Omental fat pad (tissue), 4 donors: ENCODE data around the gene PHKA2. TPM values are rescaled to one million over a fixed set of nuclear protein-coding genes. Genes with fewer than 3 reads are reported as not detected.
"Not testable (repeated sequence)": the region's sequence is repeated elsewhere in the genome, so short reads cannot be mapped to it uniquely, and the experiment has no call there.

Experiments used
- ATAC-seq: fragments of 150-250 bp; one replicate; pipeline ENCODE4 v1.9.1; 2016; ENCODE audit warnings: mild to moderate bottlenecking, moderate library complexity; ENCODE audit not compliant: low FRiP score
- DNase-seq: peaks from one replicate; pipeline ENCODE4 v3.0.0-alpha.2; 2019; ENCODE audit warnings: low spot score
- small RNA-seq: library from RNA; depleted of rRNA; stranded (forward); fragments of <200 nt; gene quantifications from one replicate; pipeline ENCODE3, GENCODE V24; 2016
- total RNA-seq, 4 donors: library from RNA; depleted of rRNA; stranded (reverse); fragments of >200 nt; gene quantifications; one replicate each; pipeline ENCODE4 v1.1.0, GENCODE V29; 2016
- TF ChIP-seq, protein P1 (sequence below), 3 donors: fragments of 450-650 bp; IDR thresholded peaks; one replicate each; pipeline ENCODE4 v1.5.1; 2016 to 2017; ENCODE audit warnings: antibody characterized with exemption in 3 of 3, mild to moderate bottlenecking in 3 of 3, moderate library complexity in 2 of 3

The PHKA2 gene
- total RNA-seq, 4 donors from 2014 or later: 18.4 to 30.6 (median 19.9) TPM

GRCh38 chrX:18856645-18856997 lies 127.3 kb downstream of the PHKA2 start:
- ATAC-seq (no peak), DNase-seq (no peak)
- TF ChIP-seq, protein P1, sequence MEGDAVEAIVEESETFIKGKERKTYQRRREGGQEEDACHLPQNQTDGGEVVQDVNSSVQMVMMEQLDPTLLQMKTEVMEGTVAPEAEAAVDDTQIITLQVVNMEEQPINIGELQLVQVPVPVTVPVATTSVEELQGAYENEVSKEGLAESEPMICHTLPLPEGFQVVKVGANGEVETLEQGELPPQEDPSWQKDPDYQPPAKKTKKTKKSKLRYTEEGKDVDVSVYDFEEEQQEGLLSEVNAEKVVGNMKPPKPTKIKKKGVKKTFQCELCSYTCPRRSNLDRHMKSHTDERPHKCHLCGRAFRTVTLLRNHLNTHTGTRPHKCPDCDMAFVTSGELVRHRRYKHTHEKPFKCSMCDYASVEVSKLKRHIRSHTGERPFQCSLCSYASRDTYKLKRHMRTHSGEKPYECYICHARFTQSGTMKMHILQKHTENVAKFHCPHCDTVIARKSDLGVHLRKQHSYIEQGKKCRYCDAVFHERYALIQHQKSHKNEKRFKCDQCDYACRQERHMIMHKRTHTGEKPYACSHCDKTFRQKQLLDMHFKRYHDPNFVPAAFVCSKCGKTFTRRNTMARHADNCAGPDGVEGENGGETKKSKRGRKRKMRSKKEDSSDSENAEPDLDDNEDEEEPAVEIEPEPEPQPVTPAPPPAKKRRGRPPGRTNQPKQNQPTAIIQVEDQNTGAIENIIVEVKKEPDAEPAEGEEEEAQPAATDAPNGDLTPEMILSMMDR (IDR thresholded peaks at IDR 0.05): no peak

DNA sequence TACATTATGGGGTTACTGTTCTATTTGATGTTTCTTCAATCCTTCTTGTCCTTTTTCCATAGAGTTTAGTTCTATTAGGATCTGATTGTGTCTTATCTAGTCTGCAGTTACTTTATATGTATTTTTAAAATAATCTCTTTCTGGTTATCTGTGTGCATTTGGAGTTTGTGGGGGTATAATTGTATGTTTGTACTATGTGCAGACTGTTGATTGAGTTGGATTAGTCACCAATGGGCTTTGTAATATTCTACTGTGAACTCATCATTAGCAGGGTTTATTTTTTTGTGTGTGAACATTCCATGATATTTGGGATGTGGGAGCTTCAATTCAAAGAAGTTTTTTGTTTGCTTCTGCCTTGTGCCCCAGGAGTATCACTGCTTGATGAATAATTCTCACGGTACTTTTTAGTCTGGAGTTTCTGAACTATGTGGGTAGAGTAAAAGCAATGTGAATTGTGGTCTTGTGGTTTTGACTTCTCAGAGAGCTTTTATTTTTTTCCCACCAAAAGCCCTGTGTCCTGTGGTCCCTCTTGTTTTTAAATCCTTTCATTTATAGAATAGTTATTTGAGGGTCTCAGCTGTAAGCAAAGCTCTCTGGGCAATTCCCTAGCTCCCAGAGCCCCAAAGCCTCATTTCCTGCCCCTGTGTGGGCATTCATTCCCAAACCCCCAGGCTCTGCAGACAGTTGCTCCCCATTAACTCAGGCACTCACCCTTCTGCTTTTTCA lies 127.8 kb downstream of the PHKA2 start:
- TF ChIP-seq, protein P1 (IDR thresholded peaks at IDR 0.05): no peak
- no peak for DNase-seq
- ATAC-seq: no peak

- ATAC-seq, DNase-seq: not testable (repeated sequence)
These were observed 136.0 kb downstream of the PHKA2 start for GRCh38 chrX:18847901-18848300.

Small RNA genes lying within 50 kb of the gene (small RNA-seq; reads per million reads assigned to genes)
- not detected for gene RN7SL48P

Other genes with a start within 250 kb of the PHKA2 start
- 10 to 100 TPM in 1 of 4 donors, 1 to 10 TPM in 3; 8.3 to 13.1 (median 8.8) TPM for gene ADGRG2, start 138.4 kb upstream of the PHKA2 start, total RNA-seq